Neuronal stem cell (in vitro differentiated cells): ENCODE measurements around the gene ATP6V1B1.

ENCODE experiments used
- DNase-seq: peaks from one replicate; pipeline ENCODE4 v3.0.0-alpha.2; 2013; ENCODE audit warnings: low spot score
- H2AFZ ChIP-seq: one replicate; pipeline ENCODE4 v1.6.1; 2013; ENCODE audit warnings: mild to moderate bottlenecking, low read length, inconsistent platforms
- H2AK5ac ChIP-seq: 2 replicates; pipeline ENCODE4 v1.6.1; 2013; ENCODE audit warnings: low read depth, mild to moderate bottlenecking, inconsistent platforms, low read length, moderate library complexity, mixed read lengths
- H2BK120ac ChIP-seq: 2 replicates; pipeline ENCODE4 v1.6.1; 2013; ENCODE audit warnings: low read depth, mild to moderate bottlenecking, inconsistent platforms, low read length, moderate library complexity, mixed read lengths
- H2BK12ac ChIP-seq: one replicate; pipeline ENCODE4 v1.6.1; 2013; ENCODE audit warnings: low read length, inconsistent platforms
- H2BK15ac ChIP-seq: 2 replicates; pipeline ENCODE4 v1.6.1; 2013; ENCODE audit warnings: mild to moderate bottlenecking, low read length, inconsistent platforms, mixed read lengths
- H2BK5ac ChIP-seq: one replicate; pipeline ENCODE4 v1.6.1; 2013; ENCODE audit warnings: inconsistent platforms, mild to moderate bottlenecking, low read length, moderate library complexity
- H3K14ac ChIP-seq: one replicate; pipeline ENCODE4 v1.6.1; 2013; ENCODE audit warnings: low read length, inconsistent platforms
- H3K18ac ChIP-seq: 2 replicates; pipeline ENCODE4 v1.6.1; 2013; ENCODE audit warnings: low read length, inconsistent platforms
- H3K23ac ChIP-seq: 2 replicates; pipeline ENCODE4 v1.6.1; 2013; ENCODE audit warnings: low read depth, mild to moderate bottlenecking, mixed read lengths, low read length, inconsistent platforms; ENCODE audit not compliant: poor library complexity
- H3K27ac ChIP-seq: replicated peaks from 3 replicates; pipeline ENCODE4 v1.5.1; 2013; ENCODE audit warnings: low read length, inconsistent platforms
- H3K27me3 ChIP-seq, 3 experiments: 2 replicates each; pipeline ENCODE4 v1.6.1; 2013; ENCODE audit warnings: low read length in 3 of 3, mild to moderate bottlenecking in 2 of 3, inconsistent platforms in 1 of 3, low read depth in 1 of 3, mixed read lengths in 1 of 3, moderate library complexity in 1 of 3; ENCODE audit not compliant: control insufficient read depth in 3 of 3, insufficient read depth in 3 of 3
- H3K36me3 ChIP-seq, 2 donors: replicated peaks in 1 of 2; 2 replicates each; pipeline ENCODE4 v1.6.1; 2013; ENCODE audit warnings: low read length in 2 of 2; ENCODE audit not compliant: control insufficient read depth in 2 of 2, insufficient read depth in 2 of 2
- H3K4ac ChIP-seq: 2 replicates; pipeline ENCODE4 v1.6.1; 2013; ENCODE audit warnings: inconsistent platforms, mild to moderate bottlenecking, low read length, moderate library complexity
- H3K4me1 ChIP-seq, 2 donors: 1 replicate in 1 of 2; 2 replicates in 1 of 2; pipeline ENCODE4 v1.6.1; 2013; ENCODE audit warnings: low read length in 2 of 2, low read depth in 1 of 2; ENCODE audit not compliant: control insufficient read depth in 2 of 2, insufficient read depth in 1 of 2
- H3K4me2 ChIP-seq: one replicate; pipeline ENCODE4 v1.6.1; 2013; ENCODE audit warnings: mild to moderate bottlenecking, low read length, inconsistent platforms; ENCODE audit not compliant: insufficient read depth, poor library complexity, severe bottlenecking
- H3K4me3 ChIP-seq, 2 donors: 2 replicates each; pipeline ENCODE4 v1.5.1; 2013; ENCODE audit warnings: low read length in 2 of 2, mild to moderate bottlenecking in 2 of 2, inconsistent platforms in 1 of 2, moderate library complexity in 1 of 2
- H3K79me1 ChIP-seq: one replicate; pipeline ENCODE4 v1.6.1; 2013; ENCODE audit warnings: low read depth, mild to moderate bottlenecking, inconsistent platforms, low read length, moderate library complexity
- H3K9ac ChIP-seq: one replicate; pipeline ENCODE4 v1.6.1; 2013; ENCODE audit warnings: mild to moderate bottlenecking, low read depth, low read length, inconsistent platforms; ENCODE audit not compliant: poor library complexity
- H3K9me3 ChIP-seq, 2 donors: replicated peaks in 1 of 2; 2 replicates each; pipeline versions ENCODE3 to v1.6.1; 2013; ENCODE audit warnings: low read length in 2 of 2, mild to moderate bottlenecking in 2 of 2, inconsistent platforms in 1 of 2, low read depth in 1 of 2, mixed read lengths in 1 of 2, moderate library complexity in 1 of 2; ENCODE audit not compliant: control insufficient read depth in 2 of 2, insufficient read depth in 1 of 2
- H4K8ac ChIP-seq: one replicate; pipeline ENCODE4 v1.6.1; 2013; ENCODE audit warnings: low read depth, mild to moderate bottlenecking, inconsistent platforms, low read length, moderate library complexity
- H4K91ac ChIP-seq: one replicate; pipeline ENCODE4 v1.6.1; 2013; ENCODE audit warnings: low read length, low read depth, mild to moderate bottlenecking, inconsistent platforms; ENCODE audit not compliant: poor library complexity
- WGBS, 2 donors: extraction: QIAGEN DNeasy Blood & Tissue Kit; methylation state at CpG; one replicate each; pipeline ENCODE4 v1.1.7; 2013; ENCODE audit warnings: missing lambda C conversion rate in 2 of 2, mixed read lengths in 1 of 2; ENCODE audit not compliant: insufficient read length in 2 of 2, insufficient replicate concordance in 1 of 2; ENCODE audit errors: extremely low coverage in 2 of 2; 5-methylcytosine and 5-hydroxymethylcytosine counted together

The ATP6V1B1 gene

GRCh38 chr2:70891572-70892357, 43.9 kb upstream of the ATP6V1B1 start:
- no peak overlapping the region for H2BK120ac ChIP-seq
- H3K23ac ChIP-seq, result no peak overlapping the region
- no peak overlapping the region for H4K91ac ChIP-seq
- H3K36me3 ChIP-seq, result no peaks in the 10 kb centered on the region
- no peak for DNase-seq
- no peak overlapping the region for H3K27ac ChIP-seq
- peaks cover 64 to 99% (median 99%) of the 10 kb centered on the region in 3 experiments for H3K27me3 ChIP-seq
- H3K4me1 ChIP-seq, result peaks cover 9 to 25% of the 10 kb centered on the region in 2 donors
- no peaks in the 10 kb centered on the region for H3K9me3 ChIP-seq
- H3K4me2 ChIP-seq, result no peak overlapping the region
- H3K18ac ChIP-seq, result peak overlapping the region; percentile 44
- no peak overlapping the region for H2BK12ac ChIP-seq
- no peak overlapping the region for H4K8ac ChIP-seq
- H3K14ac ChIP-seq, result no peak overlapping the region
- no peak overlapping the region for H3K4me3 ChIP-seq
- no peak overlapping the region for H2AFZ ChIP-seq
- H2BK5ac ChIP-seq, result no peak overlapping the region
- no peak overlapping the region for H2BK15ac ChIP-seq
- H3K9ac ChIP-seq, result no peak overlapping the region
- H3K4ac ChIP-seq, result no peak overlapping the region
- no peak overlapping the region for H2AK5ac ChIP-seq
- WGBS, 2 donors, result no CpG with 5 or more reads among the region's 9 CpGs
- H3K79me1 ChIP-seq, result peaks cover 4% of the 10 kb centered on the region

- peaks cover 5 to 21% of the 10 kb centered on the region in 2 donors for H3K4me1 ChIP-seq
- H3K4me3 ChIP-seq, result no peak overlapping the region
- H2BK12ac ChIP-seq, result no peak overlapping the region
- H4K8ac ChIP-seq, result no peak overlapping the region
- H3K9ac ChIP-seq, result no peak overlapping the region
- H2BK120ac ChIP-seq, result no peak overlapping the region
- H3K9me3 ChIP-seq, result no peaks in the 10 kb centered on the region
- peaks cover 70 to 100% (median 100%) of the 10 kb centered on the region in 3 experiments for H3K27me3 ChIP-seq
- no CpG with 5 or more reads among the region's 5 CpGs for WGBS, 2 donors
- H3K27ac ChIP-seq, result no peak overlapping the region
- H3K79me1 ChIP-seq, result peaks cover 4% of the 10 kb centered on the region
- no peak overlapping the region for H2AK5ac ChIP-seq
- no peak overlapping the region for H3K18ac ChIP-seq
- DNase-seq, result no peak
- no peaks in the 10 kb centered on the region for H3K36me3 ChIP-seq
- H2AFZ ChIP-seq, result no peak overlapping the region
- no peak overlapping the region for H2BK15ac ChIP-seq
- H3K4me2 ChIP-seq, result no peak overlapping the region
- H3K14ac ChIP-seq, result no peak overlapping the region
- H3K4ac ChIP-seq, result no peak overlapping the region
- H2BK5ac ChIP-seq, result no peak overlapping the region
- H4K91ac ChIP-seq, result no peak overlapping the region
- H3K23ac ChIP-seq, result no peak overlapping the region
Measured at GRCh38 chr2:70892750-70893149, 43.0 kb upstream of the ATP6V1B1 start.

GRCh38 chr2:70893186-70893585, 42.5 kb upstream of the ATP6V1B1 start:
- Histone ChIP-seq H3K4me2 (no peak overlapping the region), H2BK5ac (no peak overlapping the region)

GRCh38 chr2:70894765-70895164, 40.9 kb upstream of the ATP6V1B1 start:
- Histone ChIP-seq H3K14ac (no peak overlapping the region), H2BK15ac (no peak overlapping the region), H3K9me3 (no peaks in the 10 kb centered on the region), H3K18ac (no peak overlapping the region), H4K8ac (no peak overlapping the region), H3K4me1 (peaks cover 8 to 9% of the 10 kb centered on the region in 2 donors), H3K4me2 (no peak overlapping the region), H2AFZ (no peak overlapping the region), H4K91ac (no peak overlapping the region), H2BK5ac (no peak overlapping the region), H2AK5ac (no peak overlapping the region), H3K23ac (no peak overlapping the region), H2BK120ac (no peak overlapping the region), H3K27me3 (peaks cover 70 to 100% (median 100%) of the 10 kb centered on the region in 3 experiments), H2BK12ac (no peak overlapping the region), H3K79me1 (no peaks in the 10 kb centered on the region), H3K36me3 (no peaks in the 10 kb centered on the region), H3K4ac (no peak overlapping the region), H3K4me3 (no peak overlapping the region), H3K27ac (no peak overlapping the region), H3K9ac (no peak overlapping the region)
- no peak for DNase-seq
- no CpG with 5 or more reads among the region's 4 CpGs for WGBS, 2 donors

More at GRCh38 chr2:70893186-70893585, 42.5 kb upstream of the ATP6V1B1 start:
- Histone ChIP-seq H2AFZ (no peak overlapping the region), H2BK15ac (no peak overlapping the region), H2BK120ac (no peak overlapping the region), H4K91ac (no peak overlapping the region), H3K18ac (no peak overlapping the region), H3K23ac (no peak overlapping the region), H3K9me3 (no peaks in the 10 kb centered on the region), H3K9ac (no peak overlapping the region), H3K27me3 (peaks cover 70 to 100% (median 100%) of the 10 kb centered on the region in 3 experiments), H2AK5ac (no peak overlapping the region), H3K27ac (no peak overlapping the region), H3K4me3 (no peak overlapping the region), H3K36me3 (no peaks in the 10 kb centered on the region), H2BK12ac (no peak overlapping the region), H3K79me1 (no peaks in the 10 kb centered on the region), H3K4me1 (peaks cover 2 to 18% of the 10 kb centered on the region in 2 donors), H4K8ac (no peak overlapping the region), H3K14ac (no peak overlapping the region), H3K4ac (no peak overlapping the region)
- DNase-seq, result no peak
- no CpG with 5 or more reads among the region's 2 CpGs for WGBS, 2 donors
